SH-SY5Y (cell line): ENCODE data around the gene IGLL5.

Source experiments
- GATA2 ChIP-seq: IDR thresholded peaks from 2 replicates; pipeline ENCODE4 v1.6.1; 2011; ENCODE audit warnings: mild to moderate bottlenecking, low read depth, low read length
- GATA3 ChIP-seq: IDR thresholded peaks from 2 replicates; pipeline ENCODE4 v1.6.1; 2011; ENCODE audit warnings: low read depth, mild to moderate bottlenecking, low read length, moderate library complexity

DNA sequence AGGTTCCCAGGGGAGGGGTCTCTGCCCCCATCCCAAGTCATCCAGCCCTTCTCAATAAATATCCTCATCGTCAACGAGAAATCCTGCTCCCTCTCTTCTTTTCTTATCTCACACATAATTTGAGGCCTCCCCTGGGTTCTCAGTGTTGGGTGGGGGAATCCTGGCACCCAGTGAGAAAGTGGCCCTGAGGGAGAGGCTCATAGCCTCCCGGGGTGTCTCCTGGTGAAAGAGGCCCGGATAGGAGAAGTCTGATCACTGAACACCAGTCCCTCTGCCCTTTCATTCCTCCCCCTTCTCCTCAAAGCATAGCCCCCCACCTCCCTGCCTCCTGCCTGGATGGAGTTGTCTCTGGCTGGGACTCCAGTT lies 35.3 kb downstream of the IGLL5 start:
- TF ChIP-seq GATA2: no peak
- TF ChIP-seq GATA3: no peak
